HCT116 (cell line): ENCODE results near the gene CCDC183.

Experiments used
- ATF3 ChIP-seq: IDR thresholded peaks from 2 replicates; pipeline ENCODE4 v1.6.1; 2012
- ELF1 ChIP-seq: IDR thresholded peaks from 2 replicates; pipeline ENCODE4 v1.6.1; 2012; ENCODE audit warnings: low read depth, borderline replicate concordance
- EZH2 ChIP-seq: fragments of 200-600 bp; sonication (generic); IDR thresholded peaks from 2 replicates; pipeline ENCODE4 v1.6.1; 2017; ENCODE audit warnings: antibody characterized with exemption, mixed run types
- EZH2phosphoT487 ChIP-seq: fragments of 200-600 bp; IDR thresholded peaks from 2 replicates; pipeline ENCODE4 v1.6.1; 2018; ENCODE audit warnings: antibody characterized with exemption, borderline replicate concordance
- POLR2A ChIP-seq: IDR thresholded peaks from 2 replicates; pipeline ENCODE4 v1.7.0; 2011; ENCODE audit warnings: borderline replicate concordance; ENCODE audit not compliant: insufficient read depth, insufficient read length; ENCODE audit errors: extremely low read depth
- POLR2AphosphoS5 ChIP-seq: IDR thresholded peaks from 2 replicates; pipeline ENCODE4 v1.6.1; 2011; ENCODE audit warnings: mild to moderate bottlenecking, low read depth, low read length, moderate library complexity
- REST ChIP-seq: IDR thresholded peaks from 2 replicates; pipeline ENCODE4 v1.6.1; 2012; ENCODE audit warnings: low read depth
- SIN3A ChIP-seq: IDR thresholded peaks from 2 replicates; pipeline ENCODE4 v1.6.1; 2012; ENCODE audit warnings: low read depth
- SRF ChIP-seq: IDR thresholded peaks from 2 replicates; pipeline ENCODE4 v1.6.1; 2012; ENCODE audit warnings: low read depth
- TCF7L2 ChIP-seq: IDR thresholded peaks from 2 replicates; pipeline ENCODE4 v1.7.0; 2011; ENCODE audit warnings: borderline replicate concordance, inconsistent platforms; ENCODE audit not compliant: insufficient read depth, insufficient read length; ENCODE audit errors: extremely low read depth
- YY1 ChIP-seq: IDR thresholded peaks from 2 replicates; pipeline ENCODE4 v1.6.1; 2011; ENCODE audit warnings: low read length, low read depth, moderate library complexity, mild to moderate bottlenecking; ENCODE audit not compliant: insufficient replicate concordance; ENCODE audit errors: extremely low read depth
- TF ChIP-seq, protein P1 (sequence below), 3 experiments: fragments of 200-600 bp in 1 of 3; sonication (generic) in 1 of 3; IDR thresholded peaks in 2 of 3; conservative IDR thresholded peaks in 1 of 3; 2 replicates each; pipeline ENCODE4 v1.5.1; 2012 to 2017; ENCODE audit warnings: low read depth in 2 of 3, low read length in 2 of 3, antibody characterized with exemption in 1 of 3, borderline replicate concordance in 1 of 3, control low read depth in 1 of 3, mild to moderate bottlenecking in 1 of 3, mixed read lengths in 1 of 3, mixed run types in 1 of 3, moderate library complexity in 1 of 3; ENCODE audit not compliant: insufficient read depth in 1 of 3
- TF ChIP-seq, protein P2 (sequence below): IDR thresholded peaks from 2 replicates; pipeline ENCODE4 v1.6.1; 2012

DNA sequence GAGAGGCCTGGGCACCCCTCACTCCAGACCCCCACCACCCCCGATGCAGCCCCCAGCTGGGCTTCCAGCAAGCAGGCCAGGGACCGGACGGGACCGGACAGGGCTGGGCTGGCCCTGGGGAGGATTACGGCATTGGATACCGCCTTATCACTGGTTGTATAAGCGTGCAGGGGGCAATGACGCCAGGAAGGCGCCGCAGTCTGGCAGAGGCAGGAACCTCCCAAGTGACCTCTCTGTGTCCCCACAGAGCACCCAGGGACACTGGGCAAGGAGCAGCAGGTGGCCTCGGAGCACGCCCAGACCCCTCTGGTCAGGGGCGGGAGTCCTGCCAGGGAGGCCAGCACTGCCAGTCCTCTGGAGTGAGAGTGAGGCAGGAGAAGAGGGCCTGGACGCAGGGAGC is 31.1 kb upstream of the CCDC183 start:
- TF ChIP-seq, protein P1, sequence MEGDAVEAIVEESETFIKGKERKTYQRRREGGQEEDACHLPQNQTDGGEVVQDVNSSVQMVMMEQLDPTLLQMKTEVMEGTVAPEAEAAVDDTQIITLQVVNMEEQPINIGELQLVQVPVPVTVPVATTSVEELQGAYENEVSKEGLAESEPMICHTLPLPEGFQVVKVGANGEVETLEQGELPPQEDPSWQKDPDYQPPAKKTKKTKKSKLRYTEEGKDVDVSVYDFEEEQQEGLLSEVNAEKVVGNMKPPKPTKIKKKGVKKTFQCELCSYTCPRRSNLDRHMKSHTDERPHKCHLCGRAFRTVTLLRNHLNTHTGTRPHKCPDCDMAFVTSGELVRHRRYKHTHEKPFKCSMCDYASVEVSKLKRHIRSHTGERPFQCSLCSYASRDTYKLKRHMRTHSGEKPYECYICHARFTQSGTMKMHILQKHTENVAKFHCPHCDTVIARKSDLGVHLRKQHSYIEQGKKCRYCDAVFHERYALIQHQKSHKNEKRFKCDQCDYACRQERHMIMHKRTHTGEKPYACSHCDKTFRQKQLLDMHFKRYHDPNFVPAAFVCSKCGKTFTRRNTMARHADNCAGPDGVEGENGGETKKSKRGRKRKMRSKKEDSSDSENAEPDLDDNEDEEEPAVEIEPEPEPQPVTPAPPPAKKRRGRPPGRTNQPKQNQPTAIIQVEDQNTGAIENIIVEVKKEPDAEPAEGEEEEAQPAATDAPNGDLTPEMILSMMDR (IDR thresholded peaks at IDR 0.05 in 2 of 3, conservative IDR thresholded peaks at IDR 0.05 in 1 of 3; ENCODE audit: borderline replicate concordance in 1 of 3, insufficient read depth in 1 of 3, low read depth in 2 of 3, low read length in 2 of 3) = no peak
- TF ChIP-seq TCF7L2 = no peak
- TF ChIP-seq SIN3A = no peak
- TF ChIP-seq EZH2 = no peak
- TF ChIP-seq POLR2A = no peak
- no peak for TF ChIP-seq ATF3
- no peak for TF ChIP-seq YY1
- TF ChIP-seq, protein P2, sequence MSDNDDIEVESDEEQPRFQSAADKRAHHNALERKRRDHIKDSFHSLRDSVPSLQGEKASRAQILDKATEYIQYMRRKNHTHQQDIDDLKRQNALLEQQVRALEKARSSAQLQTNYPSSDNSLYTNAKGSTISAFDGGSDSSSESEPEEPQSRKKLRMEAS = no peak
- no peak for TF ChIP-seq EZH2phosphoT487
- no peak for TF ChIP-seq POLR2AphosphoS5
- TF ChIP-seq ELF1 = no peak
- TF ChIP-seq SRF = no peak
- TF ChIP-seq REST = no peak
